ENCODE data around the gene KLF6. TPM values are rescaled to one million over a fixed set of nuclear protein-coding genes. Genes with fewer than 3 reads are reported as not detected.

Gene KLF6
- total RNA-seq, 1 experiment from 2014 or later, result 93.0 TPM

- peak; percentile 79 for DNase-seq (ENCODE audit: low read depth)
Measured at GRCh38 chr10:3775696-3776551, 9.1 kb downstream of the KLF6 start.

GRCh38 chr10:3774814-3775695, 10.0 kb downstream of the KLF6 start:
- DNase-seq (ENCODE audit: low read depth), result peak; percentile 93

GRCh38 chr10:3774018-3774813, 10.8 kb downstream of the KLF6 start:
- DNase-seq (ENCODE audit: low read depth), result peak; percentile 70

GRCh38 chr10:3773460-3774017, 11.5 kb downstream of the KLF6 start:
- no peak for DNase-seq (ENCODE audit: low read depth)

- DNase-seq (ENCODE audit: low read depth), result no peak
Measured at GRCh38 chr10:3772361-3773171, 12.4 kb downstream of the KLF6 start.

- no peak for DNase-seq (ENCODE audit: low read depth)
Measured at GRCh38 chr10:3770611-3771110, 14.3 kb downstream of the KLF6 start.

- DNase-seq (ENCODE audit: low read depth), result no peak
Measured at GRCh38 chr10:3769556-3769955, 15.5 kb downstream of the KLF6 start.

- peak; percentile 56 for DNase-seq (ENCODE audit: low read depth)
Measured at GRCh38 chr10:3766046-3766756, 18.8 kb downstream of the KLF6 start.

GRCh38 chr10:3765146-3765545, 19.9 kb downstream of the KLF6 start:
- DNase-seq (ENCODE audit: low read depth), result peak; percentile 60

- DNase-seq (ENCODE audit: low read depth), result no peak
Measured at GRCh38 chr10:3764626-3765112, 20.3 kb downstream of the KLF6 start.

GRCh38 chr10:3763852-3764625, 21.0 kb downstream of the KLF6 start:
- peak; percentile 87 for DNase-seq (ENCODE audit: low read depth)

- DNase-seq (ENCODE audit: low read depth), result peak; percentile 98
Measured at GRCh38 chr10:3763035-3763456, 22.0 kb downstream of the KLF6 start.

- no peak for DNase-seq (ENCODE audit: low read depth)
Measured at GRCh38 chr10:3762309-3762708, 22.7 kb downstream of the KLF6 start.

- no peak for DNase-seq (ENCODE audit: low read depth)
Measured at GRCh38 chr10:3761904-3762303, 23.1 kb downstream of the KLF6 start.

- DNase-seq (ENCODE audit: low read depth), result peak; percentile 46
Measured at GRCh38 chr10:3761021-3761686, 23.9 kb downstream of the KLF6 start.

GRCh38 chr10:3760083-3760482, 24.9 kb downstream of the KLF6 start:
- no peak for DNase-seq (ENCODE audit: low read depth)

- DNase-seq (ENCODE audit: low read depth), result no peak
Measured at GRCh38 chr10:3759397-3759796, 25.6 kb downstream of the KLF6 start.

- DNase-seq (ENCODE audit: low read depth), result no peak
Measured at GRCh38 chr10:3758491-3758970, 26.5 kb downstream of the KLF6 start.

Data from HT1080 (cell line).